PFSK-1 (cell line): ENCODE data around the gene UST.

ENCODE experiments used
- REST ChIP-seq, 2 experiments: IDR thresholded peaks; 2 replicates each; pipeline versions ENCODE4 v1.6.1 to v1.8.0; 2011 to 2012; ENCODE audit warnings: low read depth in 2 of 2, low read length in 2 of 2, control low read depth in 1 of 2, inconsistent platforms in 1 of 2, mild to moderate bottlenecking in 1 of 2, moderate library complexity in 1 of 2; ENCODE audit not compliant: insufficient read depth in 1 of 2
- SIN3A ChIP-seq: IDR thresholded peaks from 2 replicates; pipeline ENCODE4 v1.6.1; 2012; ENCODE audit warnings: mild to moderate bottlenecking, low read length, moderate library complexity, borderline replicate concordance; ENCODE audit not compliant: insufficient read depth

- TF ChIP-seq SIN3A (no peak), REST (IDR thresholded peaks at IDR 0.05; ENCODE audit: insufficient read depth in 1 of 2, low read depth in 2 of 2, low read length in 2 of 2) (no peak)
Measured at GRCh38 chr6:148968771-148969602, 222.2 kb downstream of the UST start.
